HUES64 (cell line): ENCODE results near the gene WDR72.
"Not testable (repeated sequence)": the region's sequence is repeated elsewhere in the genome, so short reads cannot be mapped to it uniquely, and the experiment has no call there.

ENCODE experiments used
- H3K27ac ChIP-seq: 2 replicates; pipeline ENCODE4 v1.7.0; 2013; ENCODE audit warnings: low read depth, low read length, inconsistent platforms
- H3K27me3 ChIP-seq: 2 replicates; pipeline ENCODE4 v1.6.1; 2013; ENCODE audit warnings: mild to moderate bottlenecking, low read length; ENCODE audit not compliant: insufficient read depth
- H3K36me3 ChIP-seq: 2 replicates; pipeline ENCODE4 v1.6.1; 2013; ENCODE audit warnings: mild to moderate bottlenecking, low read length; ENCODE audit not compliant: insufficient read depth
- H3K4me1 ChIP-seq: 2 replicates; pipeline ENCODE4 v1.6.1; 2013; ENCODE audit warnings: mild to moderate bottlenecking, low read length, moderate library complexity; ENCODE audit not compliant: insufficient read depth
- H3K4me3 ChIP-seq: 2 replicates; pipeline ENCODE4 v1.5.1; 2013; ENCODE audit warnings: mild to moderate bottlenecking, low read length, moderate library complexity
- H3K9ac ChIP-seq: 2 replicates; pipeline ENCODE4 v1.6.1; 2013; ENCODE audit warnings: mild to moderate bottlenecking, low read depth, low read length
- H3K9me3 ChIP-seq: 2 replicates; pipeline ENCODE4 v1.6.1; 2013; ENCODE audit warnings: low read depth, low read length; ENCODE audit not compliant: insufficient read depth
- WGBS: fragments of 150-250, 120-280 bp; methylation state at CpG from one replicate; pipeline ENCODE4 v1.1.7; 2013; ENCODE audit warnings: missing lambda C conversion rate; 5-methylcytosine and 5-hydroxymethylcytosine counted together

WDR72 gene

DNA sequence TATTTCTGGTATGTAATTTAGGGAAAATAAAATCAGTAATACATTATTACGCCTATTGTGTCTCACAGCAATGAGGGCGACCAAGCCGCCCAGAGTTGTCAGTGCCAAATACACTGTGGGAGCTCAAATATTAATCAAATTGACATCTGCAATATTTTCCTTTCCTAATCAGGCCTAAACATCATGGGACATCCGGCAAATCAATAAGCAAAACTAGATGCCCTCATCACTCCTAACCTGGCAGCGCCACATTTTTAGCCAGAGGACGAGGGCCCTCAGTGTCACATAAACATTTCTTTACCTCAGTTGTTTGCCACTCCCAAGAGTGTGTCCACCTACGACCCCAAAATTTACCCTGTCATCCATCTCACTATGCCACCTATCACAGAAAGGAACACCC lies 64.1 kb downstream of the WDR72 start:
- H3K9ac ChIP-seq: no peak overlapping the region
- 86% methylated on average over 7 of the region's 7 CpGs for WGBS
- no peak overlapping the region for H3K4me3 ChIP-seq
- no peaks in the 10 kb centered on the region for H3K27me3 ChIP-seq
- no peaks in the 10 kb centered on the region for H3K36me3 ChIP-seq
- H3K9me3 ChIP-seq: no peaks in the 10 kb centered on the region
- H3K4me1 ChIP-seq: no peaks in the 10 kb centered on the region
- H3K27ac ChIP-seq: no peak overlapping the region

DNA sequence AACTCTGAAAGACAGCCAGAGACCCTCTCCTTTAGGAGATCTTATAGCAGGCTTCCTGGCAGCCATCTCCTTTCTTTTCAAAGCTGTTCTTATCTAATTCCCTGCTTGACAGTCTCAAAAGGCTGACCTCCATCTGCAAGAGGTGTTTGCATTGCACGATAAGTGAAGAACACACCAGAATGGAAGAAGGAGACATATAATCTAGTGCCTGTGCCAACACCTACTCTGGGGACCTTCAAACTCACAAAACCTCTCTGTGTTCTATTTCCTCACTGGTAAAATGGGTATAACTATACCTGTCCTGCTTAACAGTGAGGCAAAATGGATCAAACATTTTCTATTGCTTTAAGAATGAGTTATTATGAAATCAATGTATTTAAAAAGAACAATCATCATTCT lies 65.0 kb downstream of the WDR72 start:
- no peaks in the 10 kb centered on the region for H3K36me3 ChIP-seq
- H3K4me3 ChIP-seq: no peak overlapping the region
- H3K9me3 ChIP-seq: no peaks in the 10 kb centered on the region
- H3K27me3 ChIP-seq: no peaks in the 10 kb centered on the region
- WGBS: 92% methylated on average over 1 of the region's 1 CpG
- H3K4me1 ChIP-seq: no peaks in the 10 kb centered on the region
- no peak overlapping the region for H3K9ac ChIP-seq
- no peak overlapping the region for H3K27ac ChIP-seq

DNA sequence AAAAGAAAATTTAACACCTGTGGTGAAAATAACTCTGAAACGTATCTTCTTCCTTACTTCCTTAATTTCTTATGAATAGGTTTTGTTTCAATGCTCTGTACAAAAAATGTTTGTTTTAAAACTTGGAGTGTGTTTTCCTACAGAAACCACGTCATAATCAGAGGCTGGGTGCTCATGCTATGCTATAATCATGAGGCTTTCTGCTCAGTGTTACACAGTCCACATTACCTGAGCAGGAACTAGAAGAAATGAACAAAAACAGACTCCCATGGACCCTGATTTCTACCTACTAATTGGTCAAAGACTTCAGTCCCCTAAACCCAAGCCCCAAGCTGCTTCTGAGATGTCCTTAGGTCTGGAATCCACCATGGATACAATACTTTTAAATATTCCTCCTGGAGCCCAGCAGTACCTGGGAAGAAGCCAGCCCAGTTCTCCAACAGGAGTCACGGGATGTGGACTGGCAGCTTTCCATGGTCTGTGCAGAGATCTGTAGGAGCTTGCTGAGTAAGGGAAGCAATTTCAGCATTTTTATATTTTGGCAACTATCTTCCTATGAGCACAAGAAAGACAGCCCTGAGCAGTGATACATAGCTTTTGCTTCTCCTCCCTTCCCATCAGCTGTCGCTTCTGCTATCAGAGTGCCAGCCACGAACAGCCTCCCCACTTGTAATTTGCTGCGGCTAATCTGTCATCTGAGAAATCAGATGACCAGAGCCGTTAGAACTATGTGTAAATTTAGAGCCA lies 65.6 kb downstream of the WDR72 start:
- Histone ChIP-seq H3K27me3 (no peaks in the 10 kb centered on the region), H3K4me1 (no peaks in the 10 kb centered on the region), H3K36me3 (no peaks in the 10 kb centered on the region), H3K27ac (no peak overlapping the region), H3K4me3 (no peak overlapping the region), H3K9me3 (no peaks in the 10 kb centered on the region), H3K9ac (no peak overlapping the region)
- WGBS: 80% methylated on average over 6 of the region's 7 CpGs

DNA sequence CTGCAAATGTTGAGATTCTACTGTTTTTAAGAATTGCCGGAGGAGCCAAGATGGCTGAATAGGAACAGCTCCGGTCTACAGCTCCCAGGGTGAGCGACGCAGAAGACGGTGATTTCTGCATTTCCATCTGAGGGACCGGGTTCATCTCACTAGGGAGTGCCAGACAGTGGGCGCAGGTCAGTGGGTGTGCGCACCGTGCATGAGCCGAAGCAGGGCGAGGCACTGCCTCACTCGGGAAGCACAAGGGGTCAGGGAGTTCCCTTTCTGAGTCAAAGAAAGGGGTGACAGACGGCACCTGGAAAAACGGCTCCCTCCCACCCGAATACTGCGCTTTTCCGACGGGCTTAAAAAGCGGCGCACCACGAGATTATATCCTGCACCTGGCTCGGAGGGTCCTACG lies 75.3 kb downstream of the WDR72 start:
- not testable (repeated sequence) for H3K36me3 ChIP-seq, H3K9ac ChIP-seq, H3K4me1 ChIP-seq, H3K27me3 ChIP-seq, H3K4me3 ChIP-seq, H3K27ac ChIP-seq, H3K9me3 ChIP-seq
- WGBS: 83% methylated on average over 23 of the region's 23 CpGs

DNA sequence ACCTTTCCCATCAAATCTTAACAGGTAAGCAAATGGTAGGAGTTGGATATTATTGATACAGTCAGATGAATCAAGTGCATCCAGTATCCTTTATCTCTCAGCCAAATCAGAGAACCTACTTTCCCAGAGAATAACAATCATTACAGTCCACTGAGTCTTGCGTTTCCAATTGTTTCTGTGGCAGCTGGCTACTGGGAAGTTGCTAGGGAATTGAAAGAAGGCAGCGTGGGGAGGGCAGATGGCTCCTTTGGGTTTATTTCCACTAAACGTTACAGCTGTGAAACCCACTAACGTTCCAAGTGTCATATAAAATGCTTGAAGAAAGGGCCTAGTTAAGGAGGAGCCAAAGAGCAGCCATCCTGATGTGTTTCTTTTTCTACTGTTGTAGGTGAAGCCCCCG lies 78.4 kb downstream of the WDR72 start:
- no peak overlapping the region for H3K9ac ChIP-seq
- no peak overlapping the region for H3K27ac ChIP-seq
- H3K4me1 ChIP-seq: no peaks in the 10 kb centered on the region
- whole genome bisulfite sequencing: 93% methylated on average over 5 of the region's 5 CpGs
- no peaks in the 10 kb centered on the region for H3K27me3 ChIP-seq
- H3K4me3 ChIP-seq: no peak overlapping the region
- no peaks in the 10 kb centered on the region for H3K9me3 ChIP-seq
- no peaks in the 10 kb centered on the region for H3K36me3 ChIP-seq

DNA sequence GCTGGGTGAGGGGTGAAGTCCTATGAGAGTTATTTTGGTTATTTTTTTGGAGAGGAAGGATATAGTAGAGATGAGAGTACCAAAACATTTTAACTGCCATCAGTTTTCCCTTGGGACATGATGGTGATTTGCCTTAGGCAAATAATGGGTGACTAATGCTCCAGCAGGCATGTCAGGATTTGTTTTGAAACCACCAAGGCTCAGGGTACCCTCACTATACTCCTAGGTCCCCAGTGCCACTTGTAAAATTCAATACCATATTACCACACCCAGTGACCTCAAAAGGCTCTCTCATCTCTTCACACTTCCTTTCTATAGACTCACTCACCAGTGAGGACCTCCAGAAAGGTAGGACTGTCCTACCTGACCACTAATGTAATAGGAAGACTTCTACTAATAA lies 83.6 kb downstream of the WDR72 start:
- no peaks in the 10 kb centered on the region for H3K36me3 ChIP-seq
- H3K27ac ChIP-seq: no peak overlapping the region
- H3K9ac ChIP-seq: no peak overlapping the region

DNA sequence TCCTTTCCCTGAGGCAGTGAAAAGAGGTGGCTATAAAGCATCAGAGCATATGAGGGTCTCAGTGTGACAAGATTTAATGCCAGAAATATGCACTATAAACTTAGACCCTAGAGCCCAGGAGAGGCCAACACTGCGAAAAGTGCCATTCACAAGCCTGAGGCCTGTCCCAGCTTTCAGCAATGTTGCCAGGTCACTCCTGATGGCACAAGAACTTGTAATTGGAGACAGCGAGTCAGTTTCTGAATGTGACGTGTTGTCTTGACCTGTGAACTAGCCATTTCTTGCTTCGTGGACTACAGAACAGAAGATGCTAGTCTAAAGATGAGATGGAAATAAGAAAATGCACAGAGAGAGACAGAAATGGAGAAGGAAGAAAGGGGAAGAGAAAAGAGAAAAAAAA lies 87.9 kb downstream of the WDR72 start:
- no peaks in the 10 kb centered on the region for H3K9me3 ChIP-seq
- 85% methylated on average over 4 of the region's 4 CpGs for whole genome bisulfite sequencing
- H3K36me3 ChIP-seq: no peaks in the 10 kb centered on the region

More for the DNA sequence above, 83.6 kb downstream of the WDR72 start:
- H3K4me1 ChIP-seq: no peaks in the 10 kb centered on the region
- no peaks in the 10 kb centered on the region for H3K27me3 ChIP-seq
- no peak overlapping the region for H3K4me3 ChIP-seq
- H3K9me3 ChIP-seq: no peaks in the 10 kb centered on the region

DNA sequence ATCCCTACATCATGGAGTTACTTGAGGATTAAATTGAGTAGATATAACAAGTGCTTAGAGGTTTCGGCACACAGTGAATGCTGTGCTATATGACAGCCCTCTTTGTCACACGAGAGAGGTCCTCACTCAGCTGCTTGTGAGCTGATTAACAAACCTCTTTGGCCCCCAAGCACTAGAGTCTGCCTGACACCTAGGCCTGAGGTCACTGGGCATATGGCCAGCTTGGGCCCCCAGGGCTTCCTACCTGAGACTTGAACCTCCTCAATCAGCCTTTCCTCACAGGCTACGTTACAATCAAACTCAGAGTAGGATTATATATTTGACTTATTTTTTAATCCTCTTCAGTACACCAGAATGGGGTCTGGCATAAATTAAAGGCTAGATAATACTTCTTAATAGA lies 88.8 kb downstream of the WDR72 start:
- no peaks in the 10 kb centered on the region for H3K4me1 ChIP-seq
- H3K27me3 ChIP-seq: no peaks in the 10 kb centered on the region
- no peak overlapping the region for H3K9ac ChIP-seq
- no peak overlapping the region for H3K4me3 ChIP-seq
- H3K36me3 ChIP-seq: no peaks in the 10 kb centered on the region
- H3K9me3 ChIP-seq: no peaks in the 10 kb centered on the region
- WGBS: 97% methylated on average over 2 of the region's 3 CpGs
- H3K27ac ChIP-seq: no peak overlapping the region

More for the DNA sequence above, 87.9 kb downstream of the WDR72 start:
- H3K9ac ChIP-seq: no peak overlapping the region
- no peak overlapping the region for H3K27ac ChIP-seq
- H3K27me3 ChIP-seq: no peaks in the 10 kb centered on the region
- no peaks in the 10 kb centered on the region for H3K4me1 ChIP-seq
- no peak overlapping the region for H3K4me3 ChIP-seq

DNA sequence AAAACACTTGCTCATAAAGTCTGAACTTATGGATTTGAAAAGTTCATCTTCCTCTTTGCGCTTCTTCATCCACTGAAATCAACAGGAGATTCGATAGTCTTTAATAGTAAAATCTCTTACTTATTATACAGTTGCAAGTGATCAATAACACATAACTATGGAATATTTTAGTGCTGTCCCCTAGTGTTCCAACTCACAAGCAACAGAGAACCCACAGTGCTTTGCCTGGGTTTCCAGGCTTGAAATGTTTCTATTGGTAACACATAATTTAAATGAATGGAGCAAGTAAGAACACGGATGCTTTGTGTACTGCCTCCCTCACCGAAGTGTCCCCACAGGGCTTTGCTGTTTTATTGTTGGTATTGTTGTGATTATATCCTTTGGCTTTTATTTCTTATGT lies 93.5 kb downstream of the WDR72 start:
- Histone ChIP-seq H3K9me3 (no peaks in the 10 kb centered on the region), H3K9ac (no peak overlapping the region), H3K36me3 (no peaks in the 10 kb centered on the region), H3K4me3 (no peak overlapping the region), H3K27ac (no peak overlapping the region), H3K4me1 (no peaks in the 10 kb centered on the region), H3K27me3 (no peaks in the 10 kb centered on the region)
- WGBS: 90% methylated on average over 3 of the region's 4 CpGs

DNA sequence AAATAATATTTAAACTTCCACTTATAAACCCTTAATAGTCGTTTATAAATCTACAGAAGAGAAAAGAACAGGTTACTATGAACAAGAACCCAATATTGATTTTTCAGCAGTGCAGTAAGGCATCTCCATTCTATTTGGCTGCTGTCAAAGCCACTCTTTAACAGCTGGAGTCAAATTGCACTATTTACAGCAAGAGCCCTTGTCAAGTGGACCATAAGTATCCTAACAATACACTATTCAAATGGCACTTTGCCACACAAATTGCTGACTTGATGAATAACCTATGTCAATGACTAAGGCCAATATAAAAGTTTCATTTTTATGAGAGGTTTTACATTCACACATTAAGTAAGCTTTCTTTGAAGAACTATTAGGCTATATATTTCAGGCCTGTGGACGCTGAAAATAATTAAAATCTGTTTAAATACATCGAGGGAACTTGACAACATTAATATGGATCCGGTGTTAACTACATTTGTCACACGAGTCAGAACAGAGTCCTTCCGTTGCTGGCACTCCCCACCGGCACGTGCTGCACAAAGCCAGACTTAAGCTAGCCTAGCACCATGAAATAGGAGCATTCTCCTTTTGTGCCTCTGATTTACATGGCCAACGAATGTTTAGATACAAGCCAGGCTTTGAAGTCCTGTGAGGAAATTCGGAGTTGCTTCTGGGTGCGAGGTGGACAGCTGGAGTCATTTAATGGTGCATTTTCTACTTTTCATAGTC lies 100.5 kb downstream of the WDR72 start:
- H3K27ac ChIP-seq: no peak overlapping the region

DNA sequence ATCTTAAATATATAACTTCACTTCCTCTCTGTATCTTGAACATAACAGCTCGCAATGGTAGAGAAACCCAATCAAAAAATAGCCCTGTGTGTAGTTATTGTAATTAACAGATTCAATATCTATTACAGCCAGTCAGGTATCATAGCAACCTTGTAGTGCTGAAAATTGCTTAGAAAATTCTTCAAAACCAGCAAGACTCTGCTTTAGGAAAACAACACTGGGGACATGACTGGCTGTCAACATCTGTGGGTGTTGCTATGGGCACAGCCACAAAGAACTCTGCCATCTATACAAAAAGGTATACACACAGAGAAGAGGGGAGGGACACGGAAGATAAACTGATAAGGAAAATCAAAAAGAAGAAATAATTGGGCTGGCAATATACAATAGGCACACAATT lies 101.2 kb downstream of the WDR72 start:
- Histone ChIP-seq H3K4me1 (peaks cover 14% of the 10 kb centered on the region), H3K4me3 (no peak overlapping the region), H3K9me3 (no peaks in the 10 kb centered on the region), H3K36me3 (no peaks in the 10 kb centered on the region), H3K9ac (no peak overlapping the region), H3K27me3 (no peaks in the 10 kb centered on the region), H3K27ac (no peak overlapping the region)
- WGBS: no CpG with 5 or more reads among the region's 2 CpGs

More for the DNA sequence above, 100.5 kb downstream of the WDR72 start:
- Histone ChIP-seq H3K4me3 (no peak overlapping the region), H3K9ac (no peak overlapping the region), H3K4me1 (peaks cover 14% of the 10 kb centered on the region), H3K36me3 (no peaks in the 10 kb centered on the region), H3K9me3 (no peaks in the 10 kb centered on the region), H3K27me3 (no peaks in the 10 kb centered on the region)
- 62% methylated on average over 11 of the region's 11 CpGs for WGBS
